Neural cell (in vitro differentiated cells): ENCODE data around the gene COL24A1. TPM values are rescaled to one million over a fixed set of nuclear protein-coding genes. Genes with fewer than 3 reads are reported as not detected.
A peak's percentile ranks its signal among the peaks of the same experiment; 100 is the strongest.

Experiments used
- H2AFZ ChIP-seq: fragments of 200-600, 300-800 bp; sonication (generic), shearing (Covaris generic); 2 replicates; pipeline ENCODE4 v1.6.0; 2014; ENCODE audit warnings: low read depth, mild to moderate bottlenecking, antibody characterized with exemption, low read length, moderate library complexity
- H3F3A ChIP-seq: fragments of 200-600 bp; shearing (Covaris generic); 2 replicates; pipeline ENCODE4 v1.6.1; 2016; ENCODE audit warnings: mild to moderate bottlenecking, moderate library complexity, mixed read lengths, antibody characterized with exemption, low read length; ENCODE audit not compliant: insufficient read depth, poor library complexity, severe bottlenecking
- H3K27ac ChIP-seq: fragments of 200-600, 300-800 bp; sonication (generic), shearing (Covaris generic); 2 replicates; pipeline ENCODE4 v1.5.1; 2014; ENCODE audit warnings: mild to moderate bottlenecking, low read length, moderate library complexity
- H3K27me3 ChIP-seq: fragments of 300-800, 200-600 bp; sonication (generic), shearing (Covaris generic); 2 replicates; pipeline ENCODE4 v1.6.0; 2014; ENCODE audit warnings: mild to moderate bottlenecking, low read depth, low read length, moderate library complexity; ENCODE audit not compliant: insufficient read depth
- H3K36me3 ChIP-seq: fragments of 300-800, 200-600 bp; sonication (generic), shearing (Covaris generic); 2 replicates; pipeline ENCODE4 v1.5.1; 2014; ENCODE audit warnings: mild to moderate bottlenecking, antibody characterized with exemption, low read length, moderate library complexity; ENCODE audit not compliant: insufficient read depth
- H3K4me2 ChIP-seq: fragments of 300-800, 200-600 bp; sonication (generic), shearing (Covaris generic); 2 replicates; pipeline ENCODE4 v1.6.0; 2014; ENCODE audit warnings: mild to moderate bottlenecking, low read length
- H3K4me3 ChIP-seq: fragments of 300-800, 200-600 bp; sonication (generic), shearing (Covaris generic); 2 replicates; pipeline ENCODE4 v1.5.1; 2014; ENCODE audit warnings: mild to moderate bottlenecking, low read length, moderate library complexity
- H3K79me2 ChIP-seq: fragments of 200-600 bp; shearing (Covaris generic); replicated peaks from 2 replicates; pipeline ENCODE4 v1.6.0; 2014; ENCODE audit warnings: mild to moderate bottlenecking, low read length, moderate library complexity; ENCODE audit not compliant: insufficient read depth
- H3K9ac ChIP-seq: fragments of 300-800, 200-600 bp; sonication (generic), shearing (Covaris generic); 2 replicates; pipeline ENCODE4 v1.6.1; 2016; ENCODE audit warnings: mild to moderate bottlenecking, low read length, mixed read lengths
- H3K9me2 ChIP-seq: fragments of 200-600 bp; shearing (Covaris generic); 2 replicates; pipeline ENCODE4 v1.6.1; 2016; ENCODE audit warnings: mild to moderate bottlenecking, low read length, mixed read lengths; ENCODE audit not compliant: insufficient read depth
- H3K9me3 ChIP-seq: fragments of 200-600, 300-800 bp; sonication (generic), shearing (Covaris generic); 2 replicates; pipeline ENCODE4 v1.6.1; 2016; ENCODE audit warnings: mild to moderate bottlenecking, mixed run types, low read length, moderate library complexity, mixed read lengths
- H4K20me1 ChIP-seq: fragments of 200-600 bp; shearing (Covaris generic); 2 replicates; pipeline ENCODE4 v1.6.1; 2016; ENCODE audit warnings: mild to moderate bottlenecking, mixed run types; ENCODE audit not compliant: insufficient read depth
- EP300 ChIP-seq: fragments of 450-650 bp; conservative IDR thresholded peaks from 2 replicates; pipeline ENCODE4 v1.6.1; 2014; ENCODE audit warnings: antibody characterized with exemption, mild to moderate bottlenecking, moderate library complexity; ENCODE audit not compliant: poor library complexity, severe bottlenecking
- EZH2 ChIP-seq: fragments of 200-600, 300-800 bp; shearing (Covaris generic), sonication (generic); IDR thresholded peaks from 2 replicates; pipeline ENCODE4 v1.6.1; 2014; ENCODE audit warnings: antibody characterized with exemption, low read length, borderline replicate concordance, mild to moderate bottlenecking; ENCODE audit not compliant: insufficient read depth, poor library complexity, severe bottlenecking
- MXI1 ChIP-seq: fragments of 450-650 bp; conservative IDR thresholded peaks from 2 replicates; pipeline ENCODE4 v1.6.1; 2014; ENCODE audit warnings: antibody characterized with exemption, mild to moderate bottlenecking; ENCODE audit not compliant: poor library complexity, severe bottlenecking
- POLR2AphosphoS5 ChIP-seq: IDR thresholded peaks from 2 replicates; pipeline ENCODE4 v1.6.1; 2012
- RAD21 ChIP-seq: fragments of 450-650 bp; conservative IDR thresholded peaks from 2 replicates; pipeline ENCODE4 v1.6.1; 2014; ENCODE audit warnings: antibody characterized with exemption, mild to moderate bottlenecking, moderate library complexity
- SMC3 ChIP-seq: fragments of 450-650 bp; conservative IDR thresholded peaks from 2 replicates; pipeline ENCODE4 v1.6.1; 2014; ENCODE audit warnings: antibody characterized with exemption, mild to moderate bottlenecking, moderate library complexity; ENCODE audit not compliant: poor library complexity
- TAF1 ChIP-seq: IDR thresholded peaks from 2 replicates; pipeline ENCODE4 v1.6.1; 2012; ENCODE audit warnings: low read depth
- polyA plus RNA-seq: library from polyadenylated mRNA; depleted of rRNA; stranded (reverse); fragments of >200 nt; gene quantifications from 2 replicates; pipeline ENCODE4 v1.2.3, GENCODE V29; 2014
- TF ChIP-seq, protein P1 (sequence below): IDR thresholded peaks from 2 replicates; pipeline ENCODE4 v1.6.1; 2012; ENCODE audit warnings: borderline replicate concordance
- TF ChIP-seq, protein P2 (sequence below): fragments of 450-650 bp; IDR thresholded peaks from 2 replicates; pipeline ENCODE4 v1.5.1; 2014; ENCODE audit warnings: antibody characterized with exemption, mild to moderate bottlenecking, moderate library complexity; ENCODE audit not compliant: poor library complexity, severe bottlenecking

COL24A1 gene
- polyA plus RNA-seq, 1 donor from 2014 or later: 0.19 TPM

DNA sequence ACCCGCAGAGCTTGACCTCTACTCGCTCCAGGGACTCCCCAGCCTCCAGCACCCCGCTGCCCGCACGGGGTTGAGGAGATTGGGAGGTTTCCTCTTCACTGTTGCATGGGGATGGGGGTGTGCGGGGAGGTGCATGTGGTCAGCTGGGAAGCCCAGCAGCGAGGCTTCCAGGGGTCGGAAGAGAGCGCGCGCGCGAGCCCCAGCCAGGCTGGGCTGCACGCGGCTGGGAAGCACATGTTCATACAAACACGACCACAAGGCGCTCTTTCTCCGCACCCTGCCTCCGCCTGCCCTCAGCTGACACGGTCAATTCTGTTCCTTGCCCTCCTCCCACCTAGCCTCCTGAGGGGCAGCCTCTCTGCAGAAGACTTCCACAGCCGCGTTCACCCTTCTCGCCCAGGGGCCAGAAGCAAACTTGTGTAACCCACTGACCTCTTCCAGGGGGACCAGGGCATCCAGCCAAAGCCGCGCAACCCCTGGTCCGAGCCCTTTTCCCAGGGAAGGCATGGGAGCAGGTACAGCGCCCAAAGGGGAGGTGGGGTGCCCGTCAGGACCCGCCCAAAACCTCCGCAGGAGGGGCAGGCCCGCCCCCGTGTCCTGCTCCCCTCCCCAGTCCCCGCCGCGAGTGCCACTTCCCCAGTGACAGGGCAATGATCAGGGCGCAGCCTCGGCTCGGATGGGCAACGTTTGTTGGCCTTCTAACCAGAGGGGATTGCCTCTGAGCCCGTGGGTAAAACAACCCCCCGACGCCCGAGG is 1.3 kb downstream of the COL24A1 start:
- H3K9me3 ChIP-seq: no peaks in the 10 kb centered on the region
- no peak overlapping the region for H3K27ac ChIP-seq
- no peaks in the 10 kb centered on the region for H3F3A ChIP-seq
- no peak overlapping the region for H3K4me2 ChIP-seq
- H4K20me1 ChIP-seq: no peaks in the 10 kb centered on the region
- H3K4me3 ChIP-seq: peak overlapping the region; percentile 61
- no peak overlapping the region for H2AFZ ChIP-seq
- no peaks in the 10 kb centered on the region for H3K79me2 ChIP-seq
- H3K36me3 ChIP-seq: no peaks in the 10 kb centered on the region
- peaks cover 41% of the 10 kb centered on the region for H3K27me3 ChIP-seq
- H3K9ac ChIP-seq: no peak overlapping the region
- TF ChIP-seq MXI1: no peak
- no peak for TF ChIP-seq RAD21
- TF ChIP-seq EP300: no peak
- TF ChIP-seq, protein P1, sequence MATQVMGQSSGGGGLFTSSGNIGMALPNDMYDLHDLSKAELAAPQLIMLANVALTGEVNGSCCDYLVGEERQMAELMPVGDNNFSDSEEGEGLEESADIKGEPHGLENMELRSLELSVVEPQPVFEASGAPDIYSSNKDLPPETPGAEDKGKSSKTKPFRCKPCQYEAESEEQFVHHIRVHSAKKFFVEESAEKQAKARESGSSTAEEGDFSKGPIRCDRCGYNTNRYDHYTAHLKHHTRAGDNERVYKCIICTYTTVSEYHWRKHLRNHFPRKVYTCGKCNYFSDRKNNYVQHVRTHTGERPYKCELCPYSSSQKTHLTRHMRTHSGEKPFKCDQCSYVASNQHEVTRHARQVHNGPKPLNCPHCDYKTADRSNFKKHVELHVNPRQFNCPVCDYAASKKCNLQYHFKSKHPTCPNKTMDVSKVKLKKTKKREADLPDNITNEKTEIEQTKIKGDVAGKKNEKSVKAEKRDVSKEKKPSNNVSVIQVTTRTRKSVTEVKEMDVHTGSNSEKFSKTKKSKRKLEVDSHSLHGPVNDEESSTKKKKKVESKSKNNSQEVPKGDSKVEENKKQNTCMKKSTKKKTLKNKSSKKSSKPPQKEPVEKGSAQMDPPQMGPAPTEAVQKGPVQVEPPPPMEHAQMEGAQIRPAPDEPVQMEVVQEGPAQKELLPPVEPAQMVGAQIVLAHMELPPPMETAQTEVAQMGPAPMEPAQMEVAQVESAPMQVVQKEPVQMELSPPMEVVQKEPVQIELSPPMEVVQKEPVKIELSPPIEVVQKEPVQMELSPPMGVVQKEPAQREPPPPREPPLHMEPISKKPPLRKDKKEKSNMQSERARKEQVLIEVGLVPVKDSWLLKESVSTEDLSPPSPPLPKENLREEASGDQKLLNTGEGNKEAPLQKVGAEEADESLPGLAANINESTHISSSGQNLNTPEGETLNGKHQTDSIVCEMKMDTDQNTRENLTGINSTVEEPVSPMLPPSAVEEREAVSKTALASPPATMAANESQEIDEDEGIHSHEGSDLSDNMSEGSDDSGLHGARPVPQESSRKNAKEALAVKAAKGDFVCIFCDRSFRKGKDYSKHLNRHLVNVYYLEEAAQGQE: no peak
- no peak for TF ChIP-seq TAF1
- TF ChIP-seq, protein P2, sequence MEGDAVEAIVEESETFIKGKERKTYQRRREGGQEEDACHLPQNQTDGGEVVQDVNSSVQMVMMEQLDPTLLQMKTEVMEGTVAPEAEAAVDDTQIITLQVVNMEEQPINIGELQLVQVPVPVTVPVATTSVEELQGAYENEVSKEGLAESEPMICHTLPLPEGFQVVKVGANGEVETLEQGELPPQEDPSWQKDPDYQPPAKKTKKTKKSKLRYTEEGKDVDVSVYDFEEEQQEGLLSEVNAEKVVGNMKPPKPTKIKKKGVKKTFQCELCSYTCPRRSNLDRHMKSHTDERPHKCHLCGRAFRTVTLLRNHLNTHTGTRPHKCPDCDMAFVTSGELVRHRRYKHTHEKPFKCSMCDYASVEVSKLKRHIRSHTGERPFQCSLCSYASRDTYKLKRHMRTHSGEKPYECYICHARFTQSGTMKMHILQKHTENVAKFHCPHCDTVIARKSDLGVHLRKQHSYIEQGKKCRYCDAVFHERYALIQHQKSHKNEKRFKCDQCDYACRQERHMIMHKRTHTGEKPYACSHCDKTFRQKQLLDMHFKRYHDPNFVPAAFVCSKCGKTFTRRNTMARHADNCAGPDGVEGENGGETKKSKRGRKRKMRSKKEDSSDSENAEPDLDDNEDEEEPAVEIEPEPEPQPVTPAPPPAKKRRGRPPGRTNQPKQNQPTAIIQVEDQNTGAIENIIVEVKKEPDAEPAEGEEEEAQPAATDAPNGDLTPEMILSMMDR: no peak
- no peaks in the 10 kb centered on the region for H3K9me2 ChIP-seq

GRCh38 chr1:86154571-86155050 is 2.0 kb downstream of the COL24A1 start:
- H3K9ac ChIP-seq: no peak overlapping the region
- H2AFZ ChIP-seq: no peak overlapping the region

More at GRCh38 chr1:86154571-86155050, 2.0 kb downstream of the COL24A1 start:
- peak overlapping the region; percentile 61 for H3K4me3 ChIP-seq
- H4K20me1 ChIP-seq: no peaks in the 10 kb centered on the region
- no peaks in the 10 kb centered on the region for H3K36me3 ChIP-seq
- H3K9me2 ChIP-seq: no peaks in the 10 kb centered on the region
- peaks cover 41% of the 10 kb centered on the region for H3K27me3 ChIP-seq
- no peaks in the 10 kb centered on the region for H3F3A ChIP-seq
- H3K27ac ChIP-seq: no peak overlapping the region
- H3K9me3 ChIP-seq: no peaks in the 10 kb centered on the region
- H3K4me2 ChIP-seq: no peak overlapping the region
- no peak for TF ChIP-seq POLR2AphosphoS5
- TF ChIP-seq SMC3: no peak
- TF ChIP-seq, protein P1: no peak
- no peak for TF ChIP-seq EP300
- TF ChIP-seq TAF1: no peak
- TF ChIP-seq MXI1: no peak
- TF ChIP-seq RAD21: no peak
- TF ChIP-seq EZH2: no peak
- no peaks in the 10 kb centered on the region for H3K79me2 ChIP-seq
